Erythroblast (primary cell): ENCODE measurements around the gene TMEM223.

ENCODE experiments used
- GATA1 ChIP-seq: IDR thresholded peaks from 2 replicates; pipeline ENCODE4 v1.6.1; 2011; ENCODE audit warnings: low read depth, mild to moderate bottlenecking, control low read depth, low read length, moderate library complexity
- POLR2A ChIP-seq: IDR thresholded peaks from 2 replicates; pipeline ENCODE4 v1.6.1; 2011; ENCODE audit warnings: mild to moderate bottlenecking, low read length

DNA sequence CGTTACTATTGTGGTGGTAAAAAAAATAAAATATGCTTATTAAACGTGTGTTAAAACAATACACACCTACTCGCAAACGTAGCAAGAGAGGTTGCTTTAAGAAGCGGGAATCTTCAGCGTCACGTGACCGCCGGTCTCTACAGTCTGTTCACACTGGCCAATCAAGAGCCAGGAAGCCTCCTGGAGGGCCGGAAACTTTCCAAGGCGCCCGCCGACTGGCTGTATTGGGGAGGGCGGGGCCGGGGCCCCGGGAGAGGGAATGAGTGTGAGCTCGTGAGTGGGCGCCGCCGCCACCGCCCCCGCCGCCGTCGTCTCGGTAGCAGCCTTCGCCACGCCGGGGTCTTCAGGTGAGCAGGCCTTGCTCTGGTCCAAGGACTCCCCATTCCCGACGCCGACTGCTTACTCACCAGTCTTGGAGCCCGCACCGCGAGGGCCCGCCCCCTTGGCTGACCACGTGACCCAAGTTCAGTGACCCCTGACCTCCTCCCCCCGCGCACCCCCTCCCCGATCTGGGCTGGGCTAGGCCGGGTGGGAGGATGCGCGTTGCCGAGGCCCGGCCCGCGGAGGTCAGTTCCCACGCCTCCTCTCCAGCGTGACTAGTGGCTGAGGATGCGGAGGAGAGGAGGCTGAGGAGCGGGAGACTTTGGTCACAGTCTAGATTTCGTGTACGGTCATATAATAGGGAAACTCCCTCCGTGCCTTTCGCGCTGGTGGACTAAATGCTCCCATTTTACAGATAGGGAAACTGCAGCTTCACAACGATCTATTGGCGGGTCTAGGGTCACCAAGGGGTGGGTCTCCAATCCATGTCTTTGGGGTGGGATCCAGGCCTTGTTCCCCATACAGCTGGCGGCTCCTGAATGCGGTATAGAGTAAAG is 20.4 kb downstream of the TMEM223 start, which contains the start of gene TAF6L:
- TF ChIP-seq POLR2A = peak; percentile 69
- TF ChIP-seq GATA1 = no peak
